ENCODE measurements around the gene FAXC.
"Not testable (repeated sequence)": the region's sequence is repeated elsewhere in the genome, so short reads cannot be mapped to it uniquely, and the experiment has no call there.

Gene FAXC

GRCh38 chr6:99276747-99277146, 72.7 kb downstream of the FAXC start:
- no peak for DNase-seq

DNA sequence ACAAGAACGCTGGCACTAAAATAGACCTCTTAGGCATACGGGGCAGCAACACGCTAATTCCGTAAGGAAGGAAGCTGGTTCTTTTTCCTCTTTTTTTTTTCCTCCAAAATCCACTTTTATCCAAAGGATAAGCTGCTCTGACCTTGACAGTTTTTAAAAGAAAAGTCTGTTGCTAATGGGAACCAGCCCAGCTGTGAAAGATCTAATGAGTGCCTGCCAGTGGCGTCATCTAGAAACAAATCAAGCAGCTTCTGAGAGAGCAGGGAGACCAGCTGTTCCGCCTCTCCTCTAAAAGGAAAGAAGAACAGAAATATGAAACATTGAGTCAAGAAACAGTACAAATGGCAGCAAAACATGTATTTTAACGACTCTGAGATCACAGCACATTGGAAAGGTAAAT, 78.6 kb downstream of the FAXC start:
- no peak for DNase-seq

GRCh38 chr6:99270030-99270429, 79.4 kb downstream of the FAXC start:
- DNase-seq = no peak

- DNase-seq = no peak
Measured at GRCh38 chr6:99269207-99269606, 80.3 kb downstream of the FAXC start.

- not testable (repeated sequence) for DNase-seq
Measured at GRCh38 chr6:99266996-99267395, 82.5 kb downstream of the FAXC start.

- DNase-seq = not testable (repeated sequence)
Measured at GRCh38 chr6:99265447-99265846, 84.0 kb downstream of the FAXC start.

GRCh38 chr6:99254616-99255550, 94.6 kb downstream of the FAXC start:
- no peak for DNase-seq

DNA sequence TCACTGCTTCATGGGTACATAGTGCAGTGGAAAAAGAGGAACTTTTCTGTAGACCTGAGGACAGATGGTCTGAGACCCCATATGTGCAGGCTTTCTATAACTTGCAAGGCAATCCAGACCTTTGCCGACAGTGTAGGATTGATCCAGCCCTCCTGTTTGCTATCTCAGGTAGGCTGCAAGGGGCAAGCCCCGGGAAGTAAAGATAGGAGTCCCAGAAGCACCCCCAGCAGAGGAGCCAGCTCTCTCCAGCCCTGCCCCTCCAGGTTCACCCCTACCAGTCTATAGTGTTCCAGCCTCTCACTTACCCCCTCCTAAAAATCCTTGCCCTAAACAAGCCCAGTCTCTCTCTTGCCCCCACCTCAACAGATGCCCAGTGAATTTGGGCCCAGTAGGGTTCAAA, 96.2 kb downstream of the FAXC start:
- DNase-seq = no peak

GRCh38 chr6:99252421-99252820, 97.1 kb downstream of the FAXC start:
- DNase-seq = no peak

- no peak for DNase-seq
Measured at GRCh38 chr6:99250476-99250875, 99.0 kb downstream of the FAXC start.

DNA sequence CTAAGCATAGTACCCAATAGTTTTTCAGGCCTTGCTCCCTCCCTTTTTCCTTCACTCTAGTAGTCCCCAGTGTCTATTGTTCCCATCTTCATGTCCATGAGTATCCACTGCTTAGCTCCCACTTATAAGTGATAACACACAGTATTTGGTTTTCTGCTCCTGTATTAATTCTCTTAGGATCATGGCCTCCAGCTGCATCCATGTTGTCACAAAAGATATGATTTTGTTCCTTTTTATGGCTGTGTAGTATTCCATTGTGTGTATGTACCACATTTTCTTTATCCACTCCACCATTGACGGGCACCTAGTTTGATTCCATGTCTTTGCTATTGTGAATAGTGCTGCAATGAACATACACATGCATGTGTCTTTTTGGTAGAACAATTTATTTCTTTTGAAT, 102.9 kb downstream of the FAXC start:
- no peak for DNase-seq

DNA sequence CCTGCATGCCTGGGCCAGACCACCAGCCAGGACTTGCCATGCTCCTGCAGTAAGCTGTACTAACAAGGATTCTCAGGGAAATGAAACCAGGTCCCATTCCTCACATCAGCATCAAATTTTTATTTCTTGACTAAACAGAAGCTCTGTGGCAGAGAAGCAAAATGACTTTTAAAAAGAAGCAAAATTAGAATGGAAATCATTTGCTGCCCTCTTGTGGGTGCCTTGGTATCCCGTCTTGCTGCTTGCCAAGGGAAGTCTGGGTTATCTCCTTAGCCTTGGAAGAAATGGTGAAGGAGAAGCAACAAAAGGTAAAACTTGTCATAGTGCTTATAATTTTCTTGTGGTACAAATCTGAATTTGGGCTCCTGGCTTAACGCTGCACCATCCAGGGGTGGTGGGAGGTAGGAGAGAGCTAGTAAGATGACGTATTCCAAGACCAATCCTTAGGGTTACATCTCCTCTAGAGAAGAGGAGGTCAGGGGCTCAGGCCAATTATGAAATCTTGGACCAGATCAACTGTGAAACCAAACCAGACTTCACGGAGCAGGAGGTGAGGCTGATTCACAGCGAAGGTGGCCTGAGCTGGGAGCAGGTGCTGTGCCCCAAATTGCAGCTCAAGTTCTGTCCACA, 107.5 kb downstream of the FAXC start:
- DNase-seq = no peak

- no peak for DNase-seq
Measured at GRCh38 chr6:99236010-99236409, 113.5 kb downstream of the FAXC start.

DNA sequence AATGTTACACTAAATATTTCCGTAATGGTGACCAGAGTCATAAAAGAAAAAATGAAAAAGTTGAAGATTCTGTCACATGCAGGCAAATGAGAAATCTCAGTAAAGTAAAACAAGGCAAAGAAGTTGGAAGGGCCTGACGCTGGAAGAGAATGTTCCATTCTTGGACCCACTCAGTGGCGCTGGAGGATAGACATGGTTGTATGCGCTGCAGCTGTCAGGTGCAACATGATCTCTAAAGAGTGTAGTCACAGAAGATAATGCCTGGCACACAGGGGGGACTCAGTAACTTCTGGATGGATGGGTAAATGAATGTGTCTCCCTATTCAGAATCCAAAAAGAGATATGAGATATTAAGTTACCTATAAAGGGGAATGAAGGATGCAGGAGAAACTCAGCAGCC, 116.3 kb downstream of the FAXC start:
- DNase-seq = no peak

- DNase-seq = no peak
Measured at GRCh38 chr6:99232056-99232455, 117.4 kb downstream of the FAXC start.

DNA sequence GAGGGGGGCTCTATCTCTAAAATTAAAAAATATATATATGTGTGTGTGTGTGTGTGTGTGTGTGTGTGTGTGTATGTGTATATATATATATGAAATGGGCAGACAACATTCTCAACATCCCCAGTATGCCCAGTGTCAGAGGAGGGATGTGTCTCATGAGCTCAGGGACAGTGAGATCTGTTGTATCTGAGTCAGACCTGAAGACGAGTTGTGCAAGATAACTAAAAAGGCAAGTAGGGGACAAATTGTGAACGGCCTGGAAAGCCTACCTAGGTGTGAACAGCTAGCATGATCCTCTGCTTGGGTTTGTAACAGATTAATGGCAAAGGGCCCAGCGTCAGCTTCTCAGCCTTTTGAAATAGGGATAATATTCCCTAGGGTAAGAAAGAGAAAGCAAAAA, 124.3 kb downstream of the FAXC start:
- DNase-seq = no peak
